ENCODE measurements around the gene STRA8.
A peak's percentile ranks its signal among the peaks of the same experiment; 100 is the strongest.

Gene STRA8

GRCh38 chr7:135197343-135197742, 36.3 kb upstream of the STRA8 start:
- peaks cover 3% of the 10 kb centered on the region for H3K4me1 Mint-ChIP-seq (ENCODE audit: low read depth)
- no peaks in the 10 kb centered on the region for H3K27me3 Mint-ChIP-seq (ENCODE audit: low read depth)
- H3K4me3 Mint-ChIP-seq, result no peak overlapping the region
- H3K27ac Mint-ChIP-seq, result no peak overlapping the region
- no peaks in the 10 kb centered on the region for H3K9me3 Mint-ChIP-seq
- peaks cover 22% of the 10 kb centered on the region for H3K36me3 Mint-ChIP-seq (ENCODE audit: low read depth)

GRCh38 chr7:135197906-135198655, 35.6 kb upstream of the STRA8 start:
- H3K4me3 Mint-ChIP-seq, result no peak overlapping the region
- no peaks in the 10 kb centered on the region for H3K27me3 Mint-ChIP-seq (ENCODE audit: low read depth)
- H3K27ac Mint-ChIP-seq, result no peak overlapping the region
- H3K36me3 Mint-ChIP-seq (ENCODE audit: low read depth), result peaks cover 20% of the 10 kb centered on the region
- H3K4me1 Mint-ChIP-seq (ENCODE audit: low read depth), result peaks cover 3% of the 10 kb centered on the region
- H3K9me3 Mint-ChIP-seq, result no peaks in the 10 kb centered on the region

- Mint-ChIP-seq H3K27me3 (ENCODE audit: low read depth) (no peaks in the 10 kb centered on the region), H3K4me3 (no peak overlapping the region), H3K36me3 (ENCODE audit: low read depth) (peaks cover 18% of the 10 kb centered on the region), H3K27ac (no peak overlapping the region), H3K4me1 (ENCODE audit: low read depth) (peaks cover 11% of the 10 kb centered on the region), H3K9me3 (no peaks in the 10 kb centered on the region)
These were observed 34.2 kb upstream of the STRA8 start for GRCh38 chr7:135199439-135199838.

- no peak overlapping the region for H3K4me3 Mint-ChIP-seq
- H3K27me3 Mint-ChIP-seq (ENCODE audit: low read depth), result no peaks in the 10 kb centered on the region
- H3K9me3 Mint-ChIP-seq, result no peaks in the 10 kb centered on the region
- H3K36me3 Mint-ChIP-seq (ENCODE audit: low read depth), result peaks cover 22% of the 10 kb centered on the region
- peaks cover 13% of the 10 kb centered on the region for H3K4me1 Mint-ChIP-seq (ENCODE audit: low read depth)
- H3K27ac Mint-ChIP-seq, result no peak overlapping the region
These were observed 32.8 kb upstream of the STRA8 start for GRCh38 chr7:135200821-135201331.

- Mint-ChIP-seq H3K27me3 (ENCODE audit: low read depth) (no peaks in the 10 kb centered on the region), H3K4me1 (ENCODE audit: low read depth) (peaks cover 15% of the 10 kb centered on the region), H3K36me3 (ENCODE audit: low read depth) (peaks cover 24% of the 10 kb centered on the region), H3K27ac (no peak overlapping the region), H3K4me3 (no peak overlapping the region), H3K9me3 (no peaks in the 10 kb centered on the region)
These were observed 32.3 kb upstream of the STRA8 start for GRCh38 chr7:135201350-135201749.

- no peaks in the 10 kb centered on the region for H3K9me3 Mint-ChIP-seq
- no peak overlapping the region for H3K27ac Mint-ChIP-seq
- H3K4me3 Mint-ChIP-seq, result no peak overlapping the region
- no peaks in the 10 kb centered on the region for H3K27me3 Mint-ChIP-seq (ENCODE audit: low read depth)
- peaks cover 24% of the 10 kb centered on the region for H3K36me3 Mint-ChIP-seq (ENCODE audit: low read depth)
- peaks cover 29% of the 10 kb centered on the region for H3K4me1 Mint-ChIP-seq (ENCODE audit: low read depth)
These were observed 29.3 kb upstream of the STRA8 start for GRCh38 chr7:135204341-135204749.

GRCh38 chr7:135204876-135205275, 28.8 kb upstream of the STRA8 start:
- Mint-ChIP-seq H3K9me3 (no peaks in the 10 kb centered on the region), H3K4me1 (ENCODE audit: low read depth) (peaks cover 29% of the 10 kb centered on the region), H3K4me3 (no peak overlapping the region), H3K27ac (no peak overlapping the region), H3K27me3 (ENCODE audit: low read depth) (no peaks in the 10 kb centered on the region), H3K36me3 (ENCODE audit: low read depth) (peaks cover 24% of the 10 kb centered on the region)

GRCh38 chr7:135205850-135206249, 27.8 kb upstream of the STRA8 start:
- H3K4me1 Mint-ChIP-seq (ENCODE audit: low read depth), result peaks cover 37% of the 10 kb centered on the region
- no peaks in the 10 kb centered on the region for H3K9me3 Mint-ChIP-seq
- H3K36me3 Mint-ChIP-seq (ENCODE audit: low read depth), result peaks cover 24% of the 10 kb centered on the region

GRCh38 chr7:135206941-135207391, 26.7 kb upstream of the STRA8 start:
- peaks cover 22% of the 10 kb centered on the region for H3K36me3 Mint-ChIP-seq (ENCODE audit: low read depth)
- peaks cover 40% of the 10 kb centered on the region for H3K4me1 Mint-ChIP-seq (ENCODE audit: low read depth)
- no peaks in the 10 kb centered on the region for H3K27me3 Mint-ChIP-seq (ENCODE audit: low read depth)
- H3K27ac Mint-ChIP-seq, result no peak overlapping the region
- no peaks in the 10 kb centered on the region for H3K9me3 Mint-ChIP-seq
- H3K4me3 Mint-ChIP-seq, result no peak overlapping the region

More at GRCh38 chr7:135205850-135206249, 27.8 kb upstream of the STRA8 start:
- Mint-ChIP-seq H3K27me3 (ENCODE audit: low read depth) (no peaks in the 10 kb centered on the region), H3K27ac (no peak overlapping the region), H3K4me3 (no peak overlapping the region)

GRCh38 chr7:135207406-135208101, 26.1 kb upstream of the STRA8 start:
- H3K27me3 Mint-ChIP-seq (ENCODE audit: low read depth), result no peaks in the 10 kb centered on the region
- peaks cover 18% of the 10 kb centered on the region for H3K36me3 Mint-ChIP-seq (ENCODE audit: low read depth)
- H3K4me3 Mint-ChIP-seq, result no peak overlapping the region
- H3K4me1 Mint-ChIP-seq (ENCODE audit: low read depth), result peaks cover 40% of the 10 kb centered on the region
- H3K9me3 Mint-ChIP-seq, result no peaks in the 10 kb centered on the region
- H3K27ac Mint-ChIP-seq, result no peak overlapping the region

GRCh38 chr7:135208102-135208793, 25.4 kb upstream of the STRA8 start:
- Mint-ChIP-seq H3K4me3 (no peak overlapping the region), H3K9me3 (no peaks in the 10 kb centered on the region), H3K27ac (no peak overlapping the region)

GRCh38 chr7:135209225-135209834, 24.3 kb upstream of the STRA8 start:
- Mint-ChIP-seq H3K9me3 (no peaks in the 10 kb centered on the region), H3K36me3 (ENCODE audit: low read depth) (peaks cover 12% of the 10 kb centered on the region), H3K27ac (no peak overlapping the region), H3K4me3 (no peak overlapping the region), H3K27me3 (ENCODE audit: low read depth) (no peaks in the 10 kb centered on the region), H3K4me1 (ENCODE audit: low read depth) (peaks cover 31% of the 10 kb centered on the region)

More at GRCh38 chr7:135208102-135208793, 25.4 kb upstream of the STRA8 start:
- Mint-ChIP-seq H3K36me3 (ENCODE audit: low read depth) (peaks cover 18% of the 10 kb centered on the region), H3K27me3 (ENCODE audit: low read depth) (no peaks in the 10 kb centered on the region), H3K4me1 (ENCODE audit: low read depth) (peaks cover 38% of the 10 kb centered on the region)

GRCh38 chr7:135210888-135211178, 22.8 kb upstream of the STRA8 start:
- Mint-ChIP-seq H3K4me3 (peak overlapping the region; percentile 94), H3K4me1 (ENCODE audit: low read depth) (peaks cover 29% of the 10 kb centered on the region), H3K27me3 (ENCODE audit: low read depth) (no peaks in the 10 kb centered on the region)

GRCh38 chr7:135211179-135211945, 22.3 kb upstream of the STRA8 start, which contains the start of gene WDR91:
TSS of gene WDR91 (minus strand) at chr7:135211526. CDS start at chr7:135211502, 24 bp downstream.
- H3K4me3 Mint-ChIP-seq, result peak within 1 kb of the TSS; percentile 94
- H3K9me3 Mint-ChIP-seq, result no peaks in the 10 kb centered on the region
- H3K27ac Mint-ChIP-seq, result peak within 1 kb of the TSS; percentile 95
- H3K4me1 Mint-ChIP-seq (ENCODE audit: low read depth), result peaks cover 27% of the 10 kb centered on the region
- no peaks in the 10 kb centered on the region for H3K27me3 Mint-ChIP-seq (ENCODE audit: low read depth)
- H3K36me3 Mint-ChIP-seq (ENCODE audit: low read depth), result peaks cover 6% of the 10 kb centered on the region

More at GRCh38 chr7:135210888-135211178, 22.8 kb upstream of the STRA8 start:
- H3K27ac Mint-ChIP-seq, result peak overlapping the region; percentile 95
- peaks cover 8% of the 10 kb centered on the region for H3K36me3 Mint-ChIP-seq (ENCODE audit: low read depth)
- no peaks in the 10 kb centered on the region for H3K9me3 Mint-ChIP-seq
